Measurements from ENCODE around the gene CSF2.
"Not testable (repeated sequence)": the region's sequence is repeated elsewhere in the genome, so short reads cannot be mapped to it uniquely, and the experiment has no call there.

The CSF2 gene

GRCh38 chr5:132093271-132093670, 19.7 kb downstream of the CSF2 start:
- DNase-seq, result no peak

DNA sequence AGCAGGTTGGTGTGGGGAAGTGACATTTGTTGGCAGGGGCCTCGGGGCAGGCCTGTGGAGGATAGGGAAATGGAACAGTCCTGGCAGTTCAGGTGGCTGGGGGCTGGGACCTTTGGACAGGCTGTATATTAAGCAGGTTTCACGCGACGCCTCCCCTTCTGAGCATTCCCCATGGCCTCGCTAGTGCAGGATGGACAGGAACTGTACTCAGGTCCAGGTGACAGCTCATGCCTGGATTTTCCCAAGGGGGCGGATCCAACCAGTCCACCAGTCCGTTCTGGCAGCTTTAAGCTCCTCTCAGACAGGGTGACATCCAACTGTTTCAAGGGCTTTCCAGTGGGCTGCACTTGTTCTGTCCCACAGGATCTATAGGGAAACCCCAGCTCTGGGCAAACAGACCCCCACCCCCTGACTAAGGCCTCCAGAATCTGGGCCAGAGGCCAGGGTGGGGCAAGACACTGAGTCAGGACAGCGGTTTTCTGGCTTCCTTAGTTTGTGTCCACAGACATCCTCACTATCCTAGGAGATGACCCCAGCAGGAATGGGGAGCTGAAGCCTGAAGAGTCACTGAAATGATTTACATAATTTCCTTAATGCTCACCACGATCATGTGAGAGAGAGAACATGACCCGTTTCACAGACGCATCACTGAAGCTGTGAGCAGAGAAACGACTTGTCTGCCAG, 20.9 kb downstream of the CSF2 start:
- no peak for DNase-seq

DNA sequence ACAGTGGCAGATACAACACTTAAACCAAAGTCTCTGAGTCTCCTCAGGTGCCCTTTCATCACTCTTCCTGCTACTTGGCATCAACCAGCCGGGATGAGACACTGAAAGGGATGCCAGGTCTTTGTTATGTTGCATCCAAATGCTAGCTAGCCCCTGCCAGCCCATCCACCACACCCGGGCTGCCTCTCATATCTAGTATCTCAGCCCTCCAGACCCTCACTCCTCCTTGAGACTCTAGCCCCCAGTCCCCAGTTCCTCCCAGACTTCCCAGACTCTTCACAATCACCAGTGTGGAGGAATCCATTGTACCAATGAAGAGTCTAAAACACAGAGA, 21.5 kb downstream of the CSF2 start:
- no peak for DNase-seq

DNA sequence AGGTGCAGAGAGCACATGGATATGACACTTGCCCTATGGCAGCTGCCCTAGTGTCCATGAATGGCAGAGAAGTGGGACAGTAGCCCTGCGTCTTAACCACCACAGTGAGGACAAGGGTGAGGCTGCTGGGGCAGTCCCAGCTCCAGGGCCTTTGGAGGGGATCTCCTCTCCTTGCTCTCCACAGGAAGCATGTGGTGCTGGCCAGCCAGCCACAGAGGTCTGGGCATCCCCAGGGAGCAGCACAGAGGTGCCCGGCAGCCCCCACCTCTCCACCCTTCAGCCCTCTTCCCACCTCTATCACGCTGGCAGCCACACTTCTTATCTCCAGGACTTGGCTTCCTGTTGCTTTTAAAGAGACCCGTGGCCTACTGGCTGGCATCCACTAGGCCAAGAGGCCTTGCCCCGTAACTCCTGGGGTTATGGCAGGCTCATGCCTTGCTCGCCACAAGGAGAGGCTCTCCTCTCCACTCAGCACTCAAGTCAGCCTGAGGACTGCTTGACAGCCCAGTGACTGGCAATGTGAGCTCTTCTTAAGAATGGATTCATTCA, 21.9 kb downstream of the CSF2 start:
- no peak for DNase-seq

DNA sequence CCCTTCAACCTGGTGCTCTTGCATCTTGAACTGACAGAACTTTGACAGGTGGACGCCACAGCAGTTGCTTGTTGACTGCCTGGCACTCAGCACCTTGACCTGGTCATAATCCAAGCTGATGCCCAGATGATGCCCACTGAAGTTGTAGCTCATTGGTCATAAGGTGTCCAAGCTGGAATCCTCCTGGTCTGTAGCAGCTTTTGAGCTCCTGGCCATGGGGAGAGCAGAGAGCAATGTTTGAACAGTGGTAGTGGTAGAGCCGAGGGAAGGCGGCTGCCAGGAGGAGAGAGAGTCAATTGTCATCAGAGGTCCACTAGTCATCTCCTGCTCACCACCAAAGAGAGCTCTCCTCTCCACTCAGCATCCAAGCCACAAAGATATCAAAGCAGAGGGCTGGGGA, 23.3 kb downstream of the CSF2 start:
- DNase-seq, result no peak

DNA sequence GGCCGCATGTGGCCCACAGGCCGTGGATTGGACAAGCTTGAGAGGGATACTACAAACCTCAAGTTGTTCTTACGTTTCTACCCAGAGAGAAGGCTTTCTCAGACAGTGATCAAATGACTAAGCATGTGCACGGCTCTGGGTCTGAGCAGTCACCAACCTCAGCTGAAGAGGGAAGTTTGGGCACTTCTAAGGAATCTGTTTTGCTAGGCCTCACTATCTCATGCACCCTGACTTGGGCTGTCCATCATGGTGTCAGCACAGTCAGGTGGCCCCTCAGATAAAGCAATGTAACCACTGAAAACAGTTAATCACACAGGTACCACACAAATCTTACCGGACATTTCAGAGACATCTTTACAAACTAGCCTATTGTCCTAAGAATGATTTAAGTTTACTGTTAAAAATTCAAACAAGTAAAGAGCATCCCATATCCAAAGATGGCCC, 24.6 kb downstream of the CSF2 start:
- DNase-seq, result no peak

DNA sequence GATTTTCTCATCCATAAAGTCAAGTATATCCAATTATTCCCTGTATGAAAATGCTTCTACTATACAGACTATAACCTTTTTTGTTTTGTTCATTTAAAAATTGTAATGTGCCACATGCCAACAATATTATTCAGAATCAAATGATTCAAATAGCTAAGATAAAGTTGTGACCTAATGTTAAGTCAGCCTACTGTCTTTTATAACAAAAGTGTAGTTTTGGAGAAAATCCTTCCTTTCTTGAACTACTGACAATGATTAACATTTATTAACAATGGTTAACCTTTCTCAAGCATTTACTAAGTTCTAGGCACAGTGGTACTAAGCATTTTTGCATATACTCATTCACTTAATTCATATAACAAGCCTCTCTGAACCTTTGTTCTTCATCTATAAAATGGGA, 25.0 kb downstream of the CSF2 start:
- DNase-seq, result no peak

DNA sequence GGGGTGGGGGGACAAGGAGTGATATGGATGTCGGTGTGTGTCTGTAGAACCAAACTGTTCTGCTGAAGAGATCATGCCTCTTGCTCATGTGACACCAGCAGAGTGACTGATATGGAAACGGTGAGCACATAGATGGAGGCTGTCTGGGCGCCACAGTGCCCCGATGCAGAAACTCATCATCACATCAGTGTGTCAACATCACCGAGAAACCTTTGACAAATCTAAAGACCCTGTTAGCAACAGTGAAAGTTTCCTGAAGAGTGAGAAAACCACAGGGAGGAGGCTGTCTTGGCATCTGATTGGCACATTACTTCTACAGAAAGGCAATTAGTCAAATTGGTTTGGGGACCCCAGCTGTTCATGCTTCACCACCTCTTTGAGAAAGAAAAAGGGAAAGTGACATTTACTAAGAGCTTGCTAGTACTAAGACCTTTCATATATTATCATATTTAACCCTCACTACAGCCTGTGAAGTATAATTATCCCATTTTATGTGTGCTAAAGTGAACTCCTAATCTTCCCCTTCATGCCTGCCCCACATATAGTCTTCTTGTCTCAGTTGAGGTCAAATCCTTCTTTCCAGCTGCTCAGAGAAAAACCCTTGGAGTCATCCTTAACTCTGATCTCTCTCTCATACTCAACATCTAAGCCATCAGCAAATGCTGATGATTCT, 25.6 kb downstream of the CSF2 start:
- peak; percentile 47 for DNase-seq

DNA sequence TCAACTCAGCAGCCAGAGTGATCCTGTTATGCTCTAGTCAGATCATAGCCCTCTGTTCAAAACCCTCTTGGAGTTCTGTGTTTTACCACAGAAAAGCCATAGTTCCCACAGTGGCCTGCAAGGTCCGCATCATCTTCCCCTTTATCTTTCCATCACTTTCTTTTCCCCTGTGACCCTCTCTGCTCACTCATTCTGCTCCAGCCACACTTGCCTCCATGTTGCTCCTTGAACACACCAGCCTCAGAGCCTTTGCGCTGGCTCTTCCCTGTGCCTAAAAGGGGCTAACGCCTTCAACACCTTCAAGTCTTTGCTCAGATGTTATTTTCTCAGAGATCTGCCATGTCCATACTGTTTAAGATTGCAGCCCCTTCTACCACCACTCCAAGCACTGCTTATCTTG, 26.3 kb downstream of the CSF2 start:
- no peak for DNase-seq

DNA sequence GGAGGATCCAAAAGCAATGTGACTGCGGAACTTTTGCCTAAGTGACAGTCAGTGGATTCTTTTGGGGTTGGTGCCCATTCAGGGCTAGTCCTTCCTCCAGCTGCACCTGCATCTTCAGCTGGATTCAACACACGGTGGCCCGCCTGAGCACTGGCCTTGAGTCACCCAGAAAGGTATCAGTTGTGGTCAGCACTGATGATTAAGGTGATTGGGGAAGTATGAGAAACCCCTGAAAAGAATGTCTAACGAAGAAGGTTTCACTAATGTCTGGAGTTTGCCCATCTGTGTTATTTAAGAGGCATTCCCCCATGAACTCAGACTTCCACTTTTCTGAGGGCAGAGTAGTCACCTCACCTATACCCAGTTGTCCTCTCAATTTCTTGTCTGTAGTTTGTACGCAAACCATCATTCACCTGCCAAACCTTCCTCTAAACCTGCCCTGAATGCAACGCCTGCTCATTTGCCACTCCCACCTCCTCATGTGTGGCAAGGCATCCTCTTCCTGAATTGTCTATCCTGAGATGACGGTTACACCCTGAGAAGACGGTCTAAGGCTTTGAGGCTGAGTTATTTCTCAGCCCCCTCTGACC, 27.2 kb downstream of the CSF2 start:
- DNase-seq, result peak; percentile 43

GRCh38 chr5:132101385-132101880, 27.8 kb downstream of the CSF2 start:
- DNase-seq, result no peak

GRCh38 chr5:132102101-132102701, 28.6 kb downstream of the CSF2 start:
- DNase-seq, result peak; percentile 20

- no peak for DNase-seq
Observed at GRCh38 chr5:132102944-132103331, 29.3 kb downstream of the CSF2 start.

GRCh38 chr5:132103332-132103951, 29.9 kb downstream of the CSF2 start:
- DNase-seq, result peak; percentile 78

- DNase-seq, result no peak
Observed at GRCh38 chr5:132103969-132104391, 30.4 kb downstream of the CSF2 start.

DNA sequence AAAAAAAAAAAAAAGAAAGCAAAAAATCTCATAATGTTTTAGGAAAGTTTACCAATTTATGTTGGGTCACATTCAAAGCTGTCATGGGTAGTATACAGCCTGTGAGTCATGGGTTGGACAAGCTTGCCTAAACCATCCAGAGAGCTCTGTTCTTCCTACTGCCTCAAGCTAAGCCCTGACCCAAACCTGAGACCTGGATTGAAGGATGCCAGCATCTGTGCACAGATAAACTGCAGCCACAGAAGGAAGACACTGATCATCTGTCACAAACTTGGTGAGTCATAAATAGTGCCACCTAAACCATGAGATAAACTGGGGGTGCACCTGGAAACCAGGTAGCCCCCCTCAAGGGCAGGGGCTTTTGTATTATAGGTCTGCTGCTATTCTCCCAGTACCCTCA, 31.0 kb downstream of the CSF2 start:
- DNase-seq, result no peak

DNA sequence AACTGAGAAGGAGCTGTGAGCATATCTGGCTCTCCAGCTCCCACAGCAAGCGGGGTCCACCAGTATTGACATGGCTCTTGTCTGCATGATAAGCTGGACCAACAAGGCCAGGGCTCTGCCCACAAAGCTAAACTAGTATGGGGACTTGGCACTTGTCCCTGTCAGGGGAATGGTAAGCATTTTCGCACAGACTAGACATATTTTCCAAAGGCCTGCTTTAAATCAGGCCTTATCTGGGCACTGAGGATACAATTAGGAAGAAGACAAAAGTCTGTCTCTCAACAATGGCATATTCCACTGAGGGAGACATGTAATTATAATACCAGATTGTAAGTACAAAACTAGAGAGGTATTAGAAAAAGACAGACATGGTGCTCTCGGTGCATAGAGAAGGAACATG, 32.1 kb downstream of the CSF2 start:
- no peak for DNase-seq

DNA sequence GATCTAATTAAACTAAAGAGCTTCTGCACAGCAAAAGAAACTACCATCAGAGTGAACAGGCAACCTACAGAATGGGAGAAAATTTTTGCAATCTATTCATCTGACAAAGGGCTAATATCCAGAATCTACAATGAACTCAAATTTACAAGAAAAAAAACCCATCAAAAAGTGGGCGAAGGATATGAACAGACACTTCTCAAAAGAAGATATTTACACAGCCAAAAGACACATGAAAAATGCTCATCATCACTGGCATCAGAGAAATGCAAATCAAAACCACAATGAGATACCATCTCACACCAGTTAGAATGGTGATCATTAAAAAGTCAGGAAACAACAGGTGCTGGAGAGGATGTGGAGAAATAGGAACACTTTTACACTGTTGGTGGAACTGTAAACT, 34.9 kb downstream of the CSF2 start:
- not testable (repeated sequence) for DNase-seq

DNA sequence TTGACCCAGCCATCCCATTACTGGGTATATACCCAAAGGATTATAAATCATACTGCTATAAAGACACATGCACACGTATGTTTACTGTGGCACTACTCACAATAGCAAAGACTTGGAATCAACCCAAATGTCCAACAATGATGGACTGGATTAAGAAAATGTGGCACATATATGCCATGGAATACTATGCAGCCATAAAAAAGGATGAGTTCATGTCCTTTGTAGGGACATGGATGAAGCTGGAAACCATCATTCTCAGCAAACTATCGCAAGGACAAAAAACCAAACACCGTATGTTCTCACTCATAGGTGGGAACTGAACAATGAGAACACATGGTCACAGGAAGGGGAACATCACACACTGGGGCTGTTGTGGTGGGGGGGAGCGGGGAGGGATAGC, 35.4 kb downstream of the CSF2 start:
- not testable (repeated sequence) for DNase-seq

DNA sequence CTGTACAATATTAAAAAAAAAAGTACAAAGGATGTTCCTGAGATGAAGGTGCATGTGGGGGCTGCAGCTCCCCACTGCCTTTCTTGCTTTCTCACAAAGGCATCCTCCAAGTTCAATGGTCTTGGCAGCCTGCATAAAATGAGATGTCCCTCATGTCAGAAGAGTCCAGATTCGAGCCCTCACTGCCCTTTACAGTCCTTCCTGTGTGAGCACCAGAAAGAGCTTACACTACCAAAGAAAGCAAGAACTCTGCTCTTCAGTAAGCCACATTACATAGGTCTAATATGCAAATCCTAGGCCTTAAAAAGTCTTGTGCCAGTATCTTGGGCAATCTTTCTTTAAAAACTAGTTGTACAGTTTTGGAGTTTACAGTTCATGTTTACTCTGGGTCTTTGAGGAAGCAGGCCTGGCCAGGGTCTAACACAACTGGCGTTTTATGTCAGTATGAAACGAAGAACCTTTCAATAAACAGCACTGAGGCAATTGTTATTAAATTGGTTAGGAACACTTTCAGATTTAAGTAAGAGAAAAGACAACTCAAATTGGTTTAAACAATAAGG, 36.0 kb downstream of the CSF2 start:
- no peak for DNase-seq

- no peak for DNase-seq
Observed at GRCh38 chr5:132110195-132110594, 36.6 kb downstream of the CSF2 start.

DNA sequence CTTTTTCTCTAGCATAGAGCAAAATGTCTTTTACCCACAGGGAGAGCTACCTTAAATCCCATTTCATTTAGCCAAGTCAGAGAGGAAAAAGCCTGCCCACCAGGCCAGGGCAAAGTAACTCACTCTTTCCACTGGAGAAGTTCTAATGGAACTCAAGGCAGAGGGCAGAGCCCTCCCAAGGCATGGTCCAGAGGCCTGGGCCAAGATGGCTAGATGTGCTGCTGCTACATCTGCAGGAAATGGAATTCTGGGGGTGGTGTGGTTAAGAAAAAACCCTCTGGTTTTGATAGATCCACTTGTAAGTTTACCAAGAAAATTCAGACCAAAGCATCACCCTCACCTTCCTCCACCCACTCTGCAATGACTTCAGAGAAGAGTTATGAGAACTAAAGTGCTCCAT, 37.3 kb downstream of the CSF2 start:
- no peak for DNase-seq

DNA sequence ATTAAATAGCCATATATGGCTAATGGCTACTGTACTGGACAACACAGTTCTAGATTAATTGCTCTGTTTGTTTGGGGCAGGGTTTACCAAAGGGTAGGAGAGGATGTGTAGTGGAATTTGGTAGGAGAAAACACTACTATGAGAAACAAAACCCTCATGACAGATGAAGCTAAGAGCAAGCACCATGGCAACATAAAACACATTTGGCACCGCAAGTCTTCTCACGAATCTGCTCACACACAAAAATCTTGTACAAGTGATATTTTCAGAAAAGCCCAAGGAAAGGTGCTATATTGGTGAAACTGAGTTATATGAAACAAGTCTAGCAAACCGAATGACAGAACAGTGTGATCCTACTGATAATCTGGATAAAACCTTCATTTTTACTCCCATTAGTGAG, 38.5 kb downstream of the CSF2 start:
- no peak for DNase-seq
